ENCODE measurements around the gene OSBPL3.

The OSBPL3 gene

GRCh38 chr7:24864214-24864817 lies 115.7 kb downstream of the OSBPL3 start:
- H3K4me3 ChIP-seq (ENCODE audit: low read depth, low read length), result no peak overlapping the region
- TF ChIP-seq POLR2A (IDR thresholded peaks at IDR 0.05; ENCODE audit: extremely low read depth, insufficient read length), result no peak
- TF ChIP-seq, protein P1, sequence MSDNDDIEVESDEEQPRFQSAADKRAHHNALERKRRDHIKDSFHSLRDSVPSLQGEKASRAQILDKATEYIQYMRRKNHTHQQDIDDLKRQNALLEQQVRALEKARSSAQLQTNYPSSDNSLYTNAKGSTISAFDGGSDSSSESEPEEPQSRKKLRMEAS (IDR thresholded peaks at IDR 0.05; ENCODE audit: low read depth, low read length), result no peak
- TF ChIP-seq MYC (IDR thresholded peaks at IDR 0.05; ENCODE audit: low read depth, low read length), result no peak
- TF ChIP-seq, protein P2, sequence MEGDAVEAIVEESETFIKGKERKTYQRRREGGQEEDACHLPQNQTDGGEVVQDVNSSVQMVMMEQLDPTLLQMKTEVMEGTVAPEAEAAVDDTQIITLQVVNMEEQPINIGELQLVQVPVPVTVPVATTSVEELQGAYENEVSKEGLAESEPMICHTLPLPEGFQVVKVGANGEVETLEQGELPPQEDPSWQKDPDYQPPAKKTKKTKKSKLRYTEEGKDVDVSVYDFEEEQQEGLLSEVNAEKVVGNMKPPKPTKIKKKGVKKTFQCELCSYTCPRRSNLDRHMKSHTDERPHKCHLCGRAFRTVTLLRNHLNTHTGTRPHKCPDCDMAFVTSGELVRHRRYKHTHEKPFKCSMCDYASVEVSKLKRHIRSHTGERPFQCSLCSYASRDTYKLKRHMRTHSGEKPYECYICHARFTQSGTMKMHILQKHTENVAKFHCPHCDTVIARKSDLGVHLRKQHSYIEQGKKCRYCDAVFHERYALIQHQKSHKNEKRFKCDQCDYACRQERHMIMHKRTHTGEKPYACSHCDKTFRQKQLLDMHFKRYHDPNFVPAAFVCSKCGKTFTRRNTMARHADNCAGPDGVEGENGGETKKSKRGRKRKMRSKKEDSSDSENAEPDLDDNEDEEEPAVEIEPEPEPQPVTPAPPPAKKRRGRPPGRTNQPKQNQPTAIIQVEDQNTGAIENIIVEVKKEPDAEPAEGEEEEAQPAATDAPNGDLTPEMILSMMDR (IDR thresholded peaks at IDR 0.05; ENCODE audit: low read depth, low read length), result no peak
- no peak for DNase-seq (ENCODE audit: low read depth)

DNA sequence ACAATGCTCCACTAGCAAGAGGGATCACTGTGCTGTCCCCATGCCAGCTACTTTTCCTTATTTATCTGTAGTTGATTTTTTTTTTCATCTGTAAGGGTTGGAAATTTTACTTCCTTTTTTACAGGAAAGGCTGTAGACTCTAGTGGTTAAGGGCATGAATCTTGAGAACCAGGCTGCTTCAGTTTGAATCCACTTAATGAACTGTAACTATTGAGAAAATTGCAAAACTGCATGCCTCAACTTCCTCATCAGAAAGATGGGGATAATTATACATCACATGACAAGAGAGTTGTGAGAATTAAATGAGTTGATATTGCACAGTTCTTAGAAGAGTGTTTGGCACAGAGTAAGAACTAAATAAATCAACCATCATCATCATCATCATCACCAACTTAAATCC lies 116.4 kb downstream of the OSBPL3 start:
- peak; percentile 38 for DNase-seq (ENCODE audit: low read depth)
- TF ChIP-seq MYC (IDR thresholded peaks at IDR 0.05; ENCODE audit: low read depth, low read length) (no peak), POLR2A (IDR thresholded peaks at IDR 0.05; ENCODE audit: extremely low read depth, insufficient read length) (no peak)
- TF ChIP-seq, protein P1 (IDR thresholded peaks at IDR 0.05; ENCODE audit: low read depth, low read length), result no peak
- TF ChIP-seq, protein P2 (IDR thresholded peaks at IDR 0.05; ENCODE audit: low read depth, low read length), result no peak
- no peak overlapping the region for H3K4me3 ChIP-seq (ENCODE audit: low read depth, low read length)

DNA sequence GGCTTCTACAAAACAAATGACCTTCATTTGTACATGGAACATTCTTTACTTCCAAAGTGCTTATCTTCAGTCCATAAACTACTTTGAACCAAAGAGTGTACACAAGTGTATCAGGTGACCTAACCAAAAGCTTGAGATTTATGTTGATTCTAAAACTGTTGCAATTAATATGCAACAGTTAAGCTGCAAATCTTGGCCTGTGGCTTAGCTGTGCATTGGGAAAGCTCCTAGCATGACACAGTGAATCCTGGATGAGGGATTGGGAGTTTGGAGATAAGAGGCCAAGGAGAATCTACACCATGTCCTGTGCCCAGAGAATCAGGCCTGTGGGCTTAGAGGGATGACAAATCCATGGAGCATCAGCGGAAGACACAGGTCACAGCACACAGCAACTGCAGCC lies 117.5 kb downstream of the OSBPL3 start:
- TF ChIP-seq POLR2A (IDR thresholded peaks at IDR 0.05; ENCODE audit: extremely low read depth, insufficient read length) (no peak), MYC (IDR thresholded peaks at IDR 0.05; ENCODE audit: low read depth, low read length) (no peak)
- TF ChIP-seq, protein P2 (IDR thresholded peaks at IDR 0.05; ENCODE audit: low read depth, low read length), result no peak
- TF ChIP-seq, protein P1 (IDR thresholded peaks at IDR 0.05; ENCODE audit: low read depth, low read length), result no peak
- no peak overlapping the region for H3K4me3 ChIP-seq (ENCODE audit: low read depth, low read length)
- no peak for DNase-seq (ENCODE audit: low read depth)

DNA sequence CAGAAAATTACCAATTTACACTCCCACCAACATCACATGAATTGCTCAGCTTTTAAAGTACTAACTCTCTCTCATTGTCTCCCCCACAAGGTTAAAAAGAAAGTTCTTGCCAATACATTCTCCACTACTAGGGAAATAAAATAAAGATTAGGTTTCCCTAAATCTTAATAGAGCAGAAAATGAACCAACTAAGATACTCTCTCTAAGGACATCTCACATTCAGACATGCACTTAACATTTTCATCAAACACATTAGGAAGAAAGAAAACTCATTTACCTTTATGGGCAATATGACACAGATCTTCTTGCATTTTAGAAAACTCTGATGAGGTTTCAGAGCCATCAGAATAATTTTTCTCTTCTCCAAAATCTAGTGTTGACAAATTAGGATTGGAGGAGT lies 118.6 kb downstream of the OSBPL3 start:
- no peak for DNase-seq (ENCODE audit: low read depth)
- no peak overlapping the region for H3K4me3 ChIP-seq (ENCODE audit: low read depth, low read length)
- TF ChIP-seq, protein P1 (IDR thresholded peaks at IDR 0.05; ENCODE audit: low read depth, low read length), result no peak
- TF ChIP-seq MYC (IDR thresholded peaks at IDR 0.05; ENCODE audit: low read depth, low read length) (no peak), POLR2A (IDR thresholded peaks at IDR 0.05; ENCODE audit: extremely low read depth, insufficient read length) (no peak)
- TF ChIP-seq, protein P2 (IDR thresholded peaks at IDR 0.05; ENCODE audit: low read depth, low read length), result no peak

DNA sequence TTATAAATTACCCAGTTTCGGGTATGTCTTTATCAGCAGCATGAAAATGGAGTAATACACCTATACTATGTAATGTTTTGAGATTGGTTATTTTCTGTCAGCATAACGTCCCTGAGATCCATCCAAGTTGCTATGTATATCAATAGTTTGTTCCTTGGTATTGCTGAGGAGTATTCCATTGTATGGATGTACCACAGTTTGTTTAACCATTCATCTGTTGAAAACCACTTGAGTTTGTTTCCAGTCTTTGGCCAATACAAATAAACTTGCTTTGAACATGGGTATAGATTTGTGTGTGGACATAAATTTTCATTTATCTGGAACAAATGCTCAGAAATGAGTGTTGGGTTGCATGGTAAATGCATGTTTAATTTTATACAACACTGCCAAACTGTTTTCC lies 119.4 kb downstream of the OSBPL3 start:
- no peak for TF ChIP-seq MYC (IDR thresholded peaks at IDR 0.05; ENCODE audit: low read depth, low read length)
- TF ChIP-seq, protein P1 (IDR thresholded peaks at IDR 0.05; ENCODE audit: low read depth, low read length), result no peak
- TF ChIP-seq POLR2A (IDR thresholded peaks at IDR 0.05; ENCODE audit: extremely low read depth, insufficient read length), result no peak
- TF ChIP-seq, protein P2 (IDR thresholded peaks at IDR 0.05; ENCODE audit: low read depth, low read length), result no peak
- DNase-seq (ENCODE audit: low read depth), result no peak
- H3K4me3 ChIP-seq (ENCODE audit: low read depth, low read length), result no peak overlapping the region
